Endodermal cell (in vitro differentiated cells): ENCODE results near the gene NEB. TPM values are rescaled to one million over a fixed set of nuclear protein-coding genes. Genes with fewer than 3 reads are reported as not detected.

Experiments used
- DNase-seq: peaks from one replicate; pipeline ENCODE4 v3.0.0-alpha.2; 2017
- H3K27ac ChIP-seq: 2 replicates; pipeline ENCODE4 v1.5.1; 2013; ENCODE audit warnings: mild to moderate bottlenecking, low read depth, low read length, moderate library complexity
- H3K27me3 ChIP-seq: 2 replicates; pipeline ENCODE4 v1.6.1; 2013; ENCODE audit warnings: mild to moderate bottlenecking, low read length, moderate library complexity; ENCODE audit not compliant: insufficient read depth, control insufficient read depth, poor library complexity, severe bottlenecking
- H3K36me3 ChIP-seq: 2 replicates; pipeline ENCODE4 v1.7.0; 2013; ENCODE audit warnings: mild to moderate bottlenecking, low read length, moderate library complexity; ENCODE audit not compliant: control insufficient read depth, insufficient read depth
- H3K4me1 ChIP-seq: one replicate; pipeline ENCODE4 v1.7.0; 2013; ENCODE audit warnings: low read length; ENCODE audit not compliant: control insufficient read depth, insufficient read depth
- H3K4me3 ChIP-seq: 2 replicates; pipeline ENCODE4 v1.5.1; 2013; ENCODE audit warnings: mild to moderate bottlenecking, low read length, moderate library complexity
- H3K9ac ChIP-seq: 2 replicates; pipeline ENCODE4 v1.6.1; 2013; ENCODE audit warnings: mild to moderate bottlenecking, low read length, moderate library complexity; ENCODE audit not compliant: poor library complexity, severe bottlenecking; ENCODE audit errors: extremely low read depth
- H3K9me3 ChIP-seq: 2 replicates; pipeline ENCODE4 v1.6.1; 2013; ENCODE audit warnings: mild to moderate bottlenecking, low read length, moderate library complexity; ENCODE audit not compliant: control insufficient read depth
- H3K27ac Mint-ChIP-seq: 2 replicates; pipeline ENCODE4 v1.8.0; 2020; ENCODE audit warnings: mixed read lengths
- H3K27me3 Mint-ChIP-seq: 2 replicates; pipeline ENCODE4 v1.8.0; 2021; ENCODE audit warnings: mild to moderate bottlenecking, mixed read lengths; ENCODE audit not compliant: insufficient read depth
- H3K36me3 Mint-ChIP-seq: 2 replicates; pipeline ENCODE4 v1.8.0; 2020; ENCODE audit warnings: low read depth, mixed read lengths
- H3K4me1 Mint-ChIP-seq: 2 replicates; pipeline ENCODE4 v1.8.0; 2020; ENCODE audit warnings: mixed read lengths
- H3K4me3 Mint-ChIP-seq: 2 replicates; pipeline ENCODE4 v1.8.0; 2020; ENCODE audit warnings: mild to moderate bottlenecking, moderate library complexity, mixed read lengths
- H3K9me3 Mint-ChIP-seq: 2 replicates; pipeline ENCODE4 v1.8.0; 2020; ENCODE audit warnings: mild to moderate bottlenecking, mixed read lengths
- WGBS, 2 experiments: methylation state at CpG; one replicate each; pipeline versions ENCODE4 v1.1.5 to v1.1.7; 2013; ENCODE audit warnings: missing lambda C conversion rate in 2 of 2, mixed read lengths in 1 of 2; ENCODE audit not compliant: insufficient coverage in 1 of 2, insufficient read length in 1 of 2; 5-methylcytosine and 5-hydroxymethylcytosine counted together
- total RNA-seq, 2 donors: library from RNA; stranded (reverse); fragmentation: NEBNext Ultra II Directional in 1 of 2; extraction: Animal tissue kit (Norgen Biotek cat#: 25700) in 1 of 2; gene quantifications; 2 replicates in 1 of 2; 3 replicates in 1 of 2; pipeline ENCODE4 v1.2.1, GENCODE V29; 2021
- TF ChIP-seq, protein P1 (sequence below): fragments of 200-600 bp; sonication (generic); conservative IDR thresholded peaks from 2 replicates; pipeline ENCODE4 v1.5.0; 2021; ENCODE audit warnings: antibody characterized with exemption, mild to moderate bottlenecking

NEB gene
- total RNA-seq, 2 donors from 2014 or later = 4.4 to 5.4 TPM

DNA sequence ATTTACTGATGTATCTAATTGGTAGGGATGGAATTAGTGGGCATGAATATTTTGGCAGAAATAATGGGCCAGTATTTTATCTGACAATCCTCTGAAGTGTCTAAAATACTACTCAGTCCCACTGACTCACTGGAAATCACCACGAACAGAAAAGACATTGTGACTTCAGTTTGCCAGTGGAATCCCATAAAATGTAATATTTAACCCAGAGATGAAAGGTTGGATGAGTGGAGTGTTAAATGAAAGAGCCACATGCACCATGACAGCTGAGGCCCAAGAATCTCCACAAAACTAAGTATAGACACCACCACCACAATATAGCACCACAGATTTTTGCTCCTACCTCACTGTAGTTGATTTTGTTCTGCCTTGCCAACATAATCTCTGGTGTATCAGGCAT lies 103.9 kb downstream of the NEB start:
- H3K36me3 ChIP-seq = no peaks in the 10 kb centered on the region
- peaks cover 7% of the 10 kb centered on the region for H3K9me3 ChIP-seq
- Mint-ChIP-seq H3K27me3 (no peaks in the 10 kb centered on the region), H3K27ac (no peak overlapping the region), H3K9me3 (peaks cover 5% of the 10 kb centered on the region), H3K4me3 (no peak overlapping the region), H3K4me1 (no peaks in the 10 kb centered on the region), H3K36me3 (peaks cover 10% of the 10 kb centered on the region)
- H3K4me3 ChIP-seq = no peak overlapping the region
- WGBS, 2 experiments = 88% methylated on average over 1 of the region's 1 CpG; no CpG with 5 or more reads in 1 of the 2 experiments
- H3K4me1 ChIP-seq = no peaks in the 10 kb centered on the region
- no peak for DNase-seq
- TF ChIP-seq, protein P1, sequence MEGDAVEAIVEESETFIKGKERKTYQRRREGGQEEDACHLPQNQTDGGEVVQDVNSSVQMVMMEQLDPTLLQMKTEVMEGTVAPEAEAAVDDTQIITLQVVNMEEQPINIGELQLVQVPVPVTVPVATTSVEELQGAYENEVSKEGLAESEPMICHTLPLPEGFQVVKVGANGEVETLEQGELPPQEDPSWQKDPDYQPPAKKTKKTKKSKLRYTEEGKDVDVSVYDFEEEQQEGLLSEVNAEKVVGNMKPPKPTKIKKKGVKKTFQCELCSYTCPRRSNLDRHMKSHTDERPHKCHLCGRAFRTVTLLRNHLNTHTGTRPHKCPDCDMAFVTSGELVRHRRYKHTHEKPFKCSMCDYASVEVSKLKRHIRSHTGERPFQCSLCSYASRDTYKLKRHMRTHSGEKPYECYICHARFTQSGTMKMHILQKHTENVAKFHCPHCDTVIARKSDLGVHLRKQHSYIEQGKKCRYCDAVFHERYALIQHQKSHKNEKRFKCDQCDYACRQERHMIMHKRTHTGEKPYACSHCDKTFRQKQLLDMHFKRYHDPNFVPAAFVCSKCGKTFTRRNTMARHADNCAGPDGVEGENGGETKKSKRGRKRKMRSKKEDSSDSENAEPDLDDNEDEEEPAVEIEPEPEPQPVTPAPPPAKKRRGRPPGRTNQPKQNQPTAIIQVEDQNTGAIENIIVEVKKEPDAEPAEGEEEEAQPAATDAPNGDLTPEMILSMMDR = no peak
- no peak overlapping the region for H3K9ac ChIP-seq
- H3K27ac ChIP-seq = no peak overlapping the region
- no peaks in the 10 kb centered on the region for H3K27me3 ChIP-seq

DNA sequence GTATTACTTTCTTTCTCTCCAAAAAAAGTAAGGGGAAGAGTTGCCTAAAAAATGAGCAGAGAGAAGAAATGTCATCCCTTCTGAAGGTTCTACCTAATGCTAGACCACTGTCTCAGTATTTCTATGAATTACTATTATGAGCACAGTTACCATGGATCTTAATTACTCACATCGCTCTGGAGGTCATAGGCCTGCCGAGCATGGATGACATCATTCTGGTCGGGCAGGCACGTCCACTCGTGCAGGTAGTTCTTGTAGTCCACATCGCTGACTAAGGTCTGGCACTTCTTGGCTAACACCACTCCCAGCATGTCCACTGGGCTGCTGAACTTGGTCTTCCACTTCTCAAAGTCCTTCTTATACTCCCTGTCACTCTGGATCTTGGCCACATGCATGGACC lies 106.9 kb downstream of the NEB start:
- no peak overlapping the region for H3K9ac ChIP-seq
- Mint-ChIP-seq H3K4me3 (no peak overlapping the region), H3K36me3 (no peaks in the 10 kb centered on the region), H3K9me3 (no peaks in the 10 kb centered on the region), H3K4me1 (no peaks in the 10 kb centered on the region), H3K27me3 (no peaks in the 10 kb centered on the region), H3K27ac (no peak overlapping the region)
- H3K4me3 ChIP-seq = no peak overlapping the region
- no peak overlapping the region for H3K27ac ChIP-seq
- TF ChIP-seq, protein P1 = no peak
- H3K4me1 ChIP-seq = no peaks in the 10 kb centered on the region
- H3K36me3 ChIP-seq = no peaks in the 10 kb centered on the region
- H3K9me3 ChIP-seq = no peaks in the 10 kb centered on the region
- no peaks in the 10 kb centered on the region for H3K27me3 ChIP-seq
- no peak for DNase-seq
- 92 to 96% methylated on average over 6 of the region's 6 CpGs for WGBS, 2 experiments

DNA sequence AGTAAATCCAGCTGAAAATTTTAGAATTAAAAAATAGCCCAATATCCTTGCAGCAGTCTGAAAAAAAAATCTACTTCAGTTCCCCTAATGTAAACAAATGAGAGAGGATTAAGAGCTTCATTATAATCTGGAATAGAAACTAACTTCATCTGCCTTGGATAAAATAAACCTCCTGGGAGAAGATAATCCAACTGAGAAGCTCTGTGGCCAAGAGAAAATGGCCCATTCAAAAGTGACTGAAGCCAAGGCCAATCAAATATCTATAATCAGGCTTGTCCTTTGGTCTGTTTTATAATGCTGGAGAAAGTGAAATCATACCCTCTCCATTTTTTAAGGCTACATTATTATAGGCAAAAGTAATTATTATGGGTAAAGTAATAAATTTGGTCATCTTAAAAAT lies 110.0 kb downstream of the NEB start:
- H3K4me3 Mint-ChIP-seq = no peak overlapping the region
- no peaks in the 10 kb centered on the region for H3K36me3 Mint-ChIP-seq
- TF ChIP-seq, protein P1 = no peak
- H3K27me3 Mint-ChIP-seq = no peaks in the 10 kb centered on the region
- Histone ChIP-seq H3K4me3 (no peak overlapping the region), H3K9me3 (no peaks in the 10 kb centered on the region), H3K36me3 (no peaks in the 10 kb centered on the region), H3K9ac (no peak overlapping the region), H3K4me1 (no peaks in the 10 kb centered on the region), H3K27me3 (no peaks in the 10 kb centered on the region), H3K27ac (no peak overlapping the region)
- H3K9me3 Mint-ChIP-seq = no peaks in the 10 kb centered on the region
- no peak for DNase-seq
- H3K27ac Mint-ChIP-seq = no peak overlapping the region
- no peaks in the 10 kb centered on the region for H3K4me1 Mint-ChIP-seq
